D721Med (cell line): ENCODE measurements around the gene ENPP1.

ENCODE experiments used
- DNase-seq: peaks from one replicate; pipeline ENCODE4 v3.0.0; 2011; ENCODE audit warnings: low spot score; ENCODE audit not compliant: insufficient read length
- FAIRE-seq: peaks from 2 replicates; lab custom pipeline; 2011; peaks lifted over from hg19 to GRCh38; lab: Jason Lieb, UNC
- TF ChIP-seq, protein P1 (sequence below): IDR thresholded peaks from 2 replicates; pipeline ENCODE4 v1.5.1; 2012; ENCODE audit warnings: mild to moderate bottlenecking, control low read depth; ENCODE audit not compliant: insufficient read depth; ENCODE audit errors: missing control alignments

ENPP1 gene

GRCh38 chr6:131839388-131839787 lies 31.6 kb downstream of the ENPP1 start:
- FAIRE-seq (no peak), DNase-seq (no peak)
- TF ChIP-seq, protein P1, sequence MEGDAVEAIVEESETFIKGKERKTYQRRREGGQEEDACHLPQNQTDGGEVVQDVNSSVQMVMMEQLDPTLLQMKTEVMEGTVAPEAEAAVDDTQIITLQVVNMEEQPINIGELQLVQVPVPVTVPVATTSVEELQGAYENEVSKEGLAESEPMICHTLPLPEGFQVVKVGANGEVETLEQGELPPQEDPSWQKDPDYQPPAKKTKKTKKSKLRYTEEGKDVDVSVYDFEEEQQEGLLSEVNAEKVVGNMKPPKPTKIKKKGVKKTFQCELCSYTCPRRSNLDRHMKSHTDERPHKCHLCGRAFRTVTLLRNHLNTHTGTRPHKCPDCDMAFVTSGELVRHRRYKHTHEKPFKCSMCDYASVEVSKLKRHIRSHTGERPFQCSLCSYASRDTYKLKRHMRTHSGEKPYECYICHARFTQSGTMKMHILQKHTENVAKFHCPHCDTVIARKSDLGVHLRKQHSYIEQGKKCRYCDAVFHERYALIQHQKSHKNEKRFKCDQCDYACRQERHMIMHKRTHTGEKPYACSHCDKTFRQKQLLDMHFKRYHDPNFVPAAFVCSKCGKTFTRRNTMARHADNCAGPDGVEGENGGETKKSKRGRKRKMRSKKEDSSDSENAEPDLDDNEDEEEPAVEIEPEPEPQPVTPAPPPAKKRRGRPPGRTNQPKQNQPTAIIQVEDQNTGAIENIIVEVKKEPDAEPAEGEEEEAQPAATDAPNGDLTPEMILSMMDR = no peak

DNA sequence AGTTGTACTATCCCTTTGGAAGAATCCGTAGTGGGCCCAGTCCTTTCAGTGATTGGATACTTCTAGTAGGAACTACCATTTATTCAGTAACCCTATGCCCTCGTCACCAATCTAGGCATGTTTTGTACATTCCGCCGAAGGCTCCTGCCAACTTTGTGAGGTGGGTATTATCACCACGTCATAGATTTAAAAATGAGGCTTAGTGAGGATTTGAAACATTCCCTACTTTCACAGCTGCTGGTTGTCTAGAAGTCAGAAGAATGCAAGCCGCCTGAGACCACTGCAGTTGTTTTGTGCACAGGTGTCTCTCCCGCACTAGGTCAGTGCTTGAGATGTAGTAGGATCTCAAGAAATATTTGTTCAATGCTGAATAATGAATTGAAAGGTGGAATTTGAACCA lies 32.6 kb downstream of the ENPP1 start:
- FAIRE-seq = no peak
- DNase-seq = no peak

DNA sequence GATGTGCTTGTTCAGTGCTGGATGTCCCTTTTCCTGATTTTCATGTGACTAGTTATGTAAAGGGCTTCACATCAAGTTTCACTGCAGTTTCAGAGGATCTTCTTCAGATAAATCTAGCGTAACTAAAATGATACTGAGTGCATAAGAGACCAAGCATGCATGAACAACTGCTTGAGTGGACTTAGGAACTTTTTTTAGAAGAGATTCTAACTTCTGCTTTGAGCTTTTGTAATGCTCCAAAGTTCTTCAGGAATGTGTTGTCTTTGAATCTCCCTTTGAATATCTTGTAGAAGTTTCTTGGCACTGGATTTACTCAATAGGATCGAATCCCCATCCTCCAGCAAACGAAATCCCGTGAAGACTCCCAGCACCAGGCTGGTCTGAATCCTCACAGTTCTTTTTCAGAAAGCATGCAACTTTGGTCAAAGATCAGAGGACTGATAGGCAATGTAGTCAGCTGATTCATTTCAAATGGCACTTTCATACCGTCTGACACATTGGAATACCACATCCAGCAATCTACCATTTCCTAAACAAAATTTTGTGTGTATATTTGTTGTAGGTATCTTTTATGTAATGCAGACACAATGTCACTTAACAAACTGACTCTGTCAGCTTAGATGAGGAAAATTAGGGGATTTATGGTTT lies 33.2 kb downstream of the ENPP1 start:
- TF ChIP-seq, protein P1 = no peak
- no peak for FAIRE-seq
- no peak for DNase-seq

More for the DNA sequence above, 32.6 kb downstream of the ENPP1 start:
- TF ChIP-seq, protein P1 = no peak

DNA sequence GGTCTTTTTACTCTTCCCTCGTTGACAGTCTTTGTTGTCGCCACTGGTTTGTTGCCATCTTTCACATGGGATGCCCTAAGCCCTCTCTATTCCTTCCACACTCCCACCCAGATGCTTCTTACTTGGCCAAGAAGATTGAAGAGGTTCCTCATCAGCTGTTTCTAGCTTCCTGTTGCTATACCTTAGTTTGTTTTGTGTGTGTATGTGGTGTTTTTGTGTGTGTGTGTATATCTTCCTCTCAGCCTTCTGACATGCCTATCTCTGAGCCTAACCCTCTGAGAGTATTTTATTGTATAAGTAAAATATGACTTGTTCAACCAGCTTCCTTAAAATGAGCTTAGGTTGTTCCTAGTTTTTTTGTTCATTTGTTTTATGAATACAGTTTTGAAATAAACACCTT lies 35.9 kb downstream of the ENPP1 start:
- DNase-seq (no peak), FAIRE-seq (no peak)
- TF ChIP-seq, protein P1 = no peak

GRCh38 chr6:131844243-131844841 lies 36.5 kb downstream of the ENPP1 start:
- TF ChIP-seq, protein P1 = no peak
- DNase-seq (no peak), FAIRE-seq (no peak)

DNA sequence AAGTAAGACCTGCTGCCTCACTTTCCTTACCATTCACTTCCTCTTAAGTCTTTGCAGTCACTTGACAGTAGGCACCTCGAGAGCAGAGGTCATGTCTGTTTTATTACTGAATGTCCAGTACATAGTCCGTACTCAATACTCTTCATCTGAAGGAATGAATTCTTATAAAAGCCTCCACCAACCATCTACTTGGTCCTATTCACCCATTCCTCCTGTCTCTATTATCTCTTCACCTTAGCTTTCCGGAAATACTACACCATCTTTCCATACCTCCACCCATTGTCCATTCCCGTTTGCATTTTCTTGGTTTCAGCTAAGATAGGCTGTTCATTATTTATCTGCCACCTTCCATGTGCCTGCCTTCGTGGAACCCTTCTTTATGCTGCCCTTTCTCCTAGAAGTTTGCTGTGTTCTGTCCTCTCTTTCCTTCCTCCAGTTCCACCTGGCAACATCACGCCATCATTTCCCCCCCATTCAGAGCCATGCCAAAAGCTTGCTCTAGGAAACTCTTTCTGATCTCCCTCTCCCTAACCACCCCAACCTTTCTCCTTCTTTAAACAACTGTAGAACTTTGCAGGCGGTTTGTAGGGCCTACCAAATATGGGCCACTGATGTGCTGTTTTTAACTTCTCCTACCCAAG lies 38.3 kb downstream of the ENPP1 start:
- FAIRE-seq = no peak
- TF ChIP-seq, protein P1 = no peak
- DNase-seq = no peak

GRCh38 chr6:131846905-131847304 lies 39.1 kb downstream of the ENPP1 start:
- TF ChIP-seq, protein P1 = no peak
- no peak for FAIRE-seq
- no peak for DNase-seq
